ENCODE measurements around the gene FUBP3. TPM values are rescaled to one million over a fixed set of nuclear protein-coding genes. Genes with fewer than 3 reads are reported as not detected.

FUBP3 gene
- polyA plus RNA-seq, 1 of the 3 experiments (the other 2 are of a cell fraction) = 55.1 TPM

DNA sequence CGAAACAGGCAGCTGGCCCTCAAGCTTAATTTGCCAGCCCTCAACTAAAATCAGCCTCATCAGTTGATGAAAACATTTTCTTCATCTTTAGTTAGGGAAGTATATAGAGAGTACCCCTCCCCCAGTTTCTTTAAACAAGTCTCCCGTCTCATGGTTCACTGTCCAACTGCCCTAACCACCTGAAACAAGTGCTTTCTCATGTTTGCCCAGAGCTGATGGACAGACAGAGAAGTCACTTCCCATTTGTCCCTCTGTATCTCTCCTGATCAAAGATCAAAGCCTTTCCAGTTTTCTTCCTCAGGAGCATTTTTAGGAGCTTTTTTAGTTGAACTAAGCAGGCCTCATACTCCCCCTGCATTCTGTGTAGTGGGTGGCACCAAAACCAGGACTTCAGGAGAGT lies 21.7 kb downstream of the FUBP3 start:
- no peak overlapping the region for H3K4me3 ChIP-seq (ENCODE audit: low read depth in 2 of 2, low read length in 1 of 2)
- no peak for TF ChIP-seq RXRA (IDR thresholded peaks at IDR 0.05; ENCODE audit: borderline replicate concordance, low read depth)
- TF ChIP-seq CHD2 (IDR thresholded peaks at IDR 0.05; ENCODE audit: low read length, partially characterized antibody) = no peak
- TF ChIP-seq SMC3 (IDR thresholded peaks at IDR 0.05; ENCODE audit: low read depth, low read length) = no peak
- TF ChIP-seq RFX5 (IDR thresholded peaks at IDR 0.05; ENCODE audit: low read length) = no peak
- TF ChIP-seq, protein P1, sequence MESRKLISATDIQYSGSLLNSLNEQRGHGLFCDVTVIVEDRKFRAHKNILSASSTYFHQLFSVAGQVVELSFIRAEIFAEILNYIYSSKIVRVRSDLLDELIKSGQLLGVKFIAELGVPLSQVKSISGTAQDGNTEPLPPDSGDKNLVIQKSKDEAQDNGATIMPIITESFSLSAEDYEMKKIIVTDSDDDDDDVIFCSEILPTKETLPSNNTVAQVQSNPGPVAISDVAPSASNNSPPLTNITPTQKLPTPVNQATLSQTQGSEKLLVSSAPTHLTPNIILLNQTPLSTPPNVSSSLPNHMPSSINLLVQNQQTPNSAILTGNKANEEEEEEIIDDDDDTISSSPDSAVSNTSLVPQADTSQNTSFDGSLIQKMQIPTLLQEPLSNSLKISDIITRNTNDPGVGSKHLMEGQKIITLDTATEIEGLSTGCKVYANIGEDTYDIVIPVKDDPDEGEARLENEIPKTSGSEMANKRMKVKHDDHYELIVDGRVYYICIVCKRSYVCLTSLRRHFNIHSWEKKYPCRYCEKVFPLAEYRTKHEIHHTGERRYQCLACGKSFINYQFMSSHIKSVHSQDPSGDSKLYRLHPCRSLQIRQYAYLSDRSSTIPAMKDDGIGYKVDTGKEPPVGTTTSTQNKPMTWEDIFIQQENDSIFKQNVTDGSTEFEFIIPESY (IDR thresholded peaks at IDR 0.05; ENCODE audit: borderline replicate concordance, low read depth) = no peak
- no peak for TF ChIP-seq FOXJ3 (CRISPR knock-in tag; IDR thresholded peaks at IDR 0.05)
- no peak for TF ChIP-seq RAD21 (IDR thresholded peaks at IDR 0.05; ENCODE audit: low read length)
- TF ChIP-seq NFIC (IDR thresholded peaks at IDR 0.05; ENCODE audit: borderline replicate concordance) = no peak
- TF ChIP-seq RCOR1 (IDR thresholded peaks at IDR 0.05; ENCODE audit: low read length) = no peak
- no peak for TF ChIP-seq GABPA (IDR thresholded peaks at IDR 0.05; ENCODE audit: low read depth)
- no peak for TF ChIP-seq EP300 (IDR thresholded peaks at IDR 0.05; ENCODE audit: borderline replicate concordance in 1 of 2, low read depth in 1 of 2, low read length in 1 of 2)
- TF ChIP-seq FOXM1 (IDR thresholded peaks at IDR 0.05; ENCODE audit: low read depth) = no peak
- no peaks in the 10 kb centered on the region for H3K9me3 ChIP-seq
- H3K79me2 ChIP-seq (ENCODE audit: insufficient read depth) = peaks cover 5% of the 10 kb centered on the region; the same call in 1 of the 2 replicates
- no peak overlapping the region for H2AFZ ChIP-seq (ENCODE audit: low read depth)
- peaks cover 40 to 43% of the 10 kb centered on the region in 2 experiments for H3K36me3 ChIP-seq (replicated peaks in 1 of 2; ENCODE audit: control insufficient read depth in 1 of 2, insufficient read depth in 2 of 2, low read length in 1 of 2)
- H3K4me2 ChIP-seq = no peak overlapping the region
- WGBS (ENCODE audit: low lambda C conversion rate) = 93% methylated on average over 2 of the region's 2 CpGs
- H3K27me3 ChIP-seq (ENCODE audit: insufficient read depth) = no peaks in the 10 kb centered on the region
- CTCF ChIA-PET = interaction anchor here (0.9 kb wide), 1 partner anchor 8 kb away, joined by 3 read pairs; no protein-coding TSS in a partner anchor
- POLR2A ChIA-PET = no interaction called here
- H3K9ac ChIP-seq = no peak overlapping the region
- no peaks in the 10 kb centered on the region; a peak in 1 of 4 replicates for H3K4me1 ChIP-seq (ENCODE audit: control insufficient read depth in 1 of 2, insufficient read depth in 2 of 2, low read depth in 1 of 2, low read length in 1 of 2)
- no peaks in the 10 kb centered on the region for H3K9me2 ChIP-seq
- peaks cover 7% of the 10 kb centered on the region; the same call in 1 of the 2 replicates for H4K20me1 ChIP-seq (ENCODE audit: insufficient read depth)
- peaks cover 3% of the 10 kb centered on the region for H3F3A ChIP-seq (replicated peaks; ENCODE audit: insufficient read depth)
- no peak for DNase-seq
- no peak overlapping the region for H3K27ac ChIP-seq (ENCODE audit: low read depth in 2 of 2, low read length in 1 of 2)

DNA sequence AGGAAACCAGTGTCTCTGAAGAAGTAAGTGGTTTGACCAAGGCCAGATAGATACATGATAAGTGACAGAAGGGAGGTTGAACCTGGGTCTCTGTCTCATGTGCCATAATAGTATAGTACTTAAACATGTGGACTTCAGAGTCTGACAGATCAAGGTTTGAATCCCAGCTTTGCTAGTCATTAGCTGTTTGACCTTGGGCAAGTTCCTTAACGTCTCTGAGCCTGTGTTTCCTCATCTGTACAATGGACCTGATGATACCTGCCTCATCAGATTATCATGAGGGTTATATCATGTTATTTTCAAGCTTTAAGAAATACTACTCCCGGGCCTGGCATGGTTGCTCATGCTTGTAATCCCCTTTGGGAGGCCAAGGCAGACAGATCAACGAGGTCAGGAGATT lies 24.9 kb downstream of the FUBP3 start:
- no peak overlapping the region for H3K9ac ChIP-seq
- no peaks in the 10 kb centered on the region for H3K9me2 ChIP-seq
- TF ChIP-seq TAF1 (IDR thresholded peaks at IDR 0.05; ENCODE audit: borderline replicate concordance, low read depth, low read length) = no peak
- TF ChIP-seq SMC3 (IDR thresholded peaks at IDR 0.05; ENCODE audit: low read depth, low read length) = no peak
- no peak for TF ChIP-seq FOXJ3 (CRISPR knock-in tag; IDR thresholded peaks at IDR 0.05)
- TF ChIP-seq, protein P2, sequence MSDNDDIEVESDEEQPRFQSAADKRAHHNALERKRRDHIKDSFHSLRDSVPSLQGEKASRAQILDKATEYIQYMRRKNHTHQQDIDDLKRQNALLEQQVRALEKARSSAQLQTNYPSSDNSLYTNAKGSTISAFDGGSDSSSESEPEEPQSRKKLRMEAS (IDR thresholded peaks at IDR 0.05; ENCODE audit: low read depth) = no peak
- no peak for TF ChIP-seq FOSL2 (IDR thresholded peaks at IDR 0.05; ENCODE audit: borderline replicate concordance, low read depth)
- TF ChIP-seq MEF2A (IDR thresholded peaks at IDR 0.05; ENCODE audit: borderline replicate concordance, low read depth) = no peak
- TF ChIP-seq RXRA (IDR thresholded peaks at IDR 0.05; ENCODE audit: borderline replicate concordance, low read depth) = no peak
- TF ChIP-seq GATA2 (CRISPR knock-in tag; IDR thresholded peaks at IDR 0.05) = no peak
- TF ChIP-seq GABPA (IDR thresholded peaks at IDR 0.05; ENCODE audit: low read depth) = no peak
- 97% methylated on average over 3 of the region's 3 CpGs for WGBS (ENCODE audit: low lambda C conversion rate)
- no peak for DNase-seq
- no peak overlapping the region for H2AFZ ChIP-seq (ENCODE audit: low read depth)
- H3K27me3 ChIP-seq (ENCODE audit: insufficient read depth) = no peaks in the 10 kb centered on the region
- ChIA-PET CTCF (interaction anchor here (1.0 to 2.7 kb wide), 3 partner anchors 12 to 79 kb away, joined by 4 to 14 read pairs (median 4); no protein-coding TSS in a partner anchor), POLR2A (no interaction called here)
- no peaks in the 10 kb centered on the region; a peak in 1 of 4 replicates for H3K4me1 ChIP-seq (ENCODE audit: control insufficient read depth in 1 of 2, insufficient read depth in 2 of 2, low read depth in 1 of 2, low read length in 1 of 2)
- H3K4me2 ChIP-seq = no peak overlapping the region
- H3K4me3 ChIP-seq (ENCODE audit: low read depth in 2 of 2, low read length in 1 of 2) = no peak overlapping the region
- H3K36me3 ChIP-seq (replicated peaks in 1 of 2; ENCODE audit: control insufficient read depth in 1 of 2, insufficient read depth in 2 of 2, low read length in 1 of 2) = peaks cover 19 to 34% of the 10 kb centered on the region in 2 experiments
- no peaks in the 10 kb centered on the region for H3K9me3 ChIP-seq
- peaks cover 5% of the 10 kb centered on the region; the same call in 1 of the 2 replicates for H3K79me2 ChIP-seq (ENCODE audit: insufficient read depth)
- no peaks in the 10 kb centered on the region for H3F3A ChIP-seq (replicated peaks; ENCODE audit: insufficient read depth)
- no peak overlapping the region for H3K27ac ChIP-seq (ENCODE audit: low read depth in 2 of 2, low read length in 1 of 2)
- H4K20me1 ChIP-seq (ENCODE audit: insufficient read depth) = peaks cover 22% of the 10 kb centered on the region
